ENCODE results near the gene GCSH.
A peak's percentile ranks its signal among the peaks of the same experiment; 100 is the strongest.

The GCSH gene

GRCh38 chr16:81099958-81100357 is 3.8 kb upstream of the GCSH start:
- DNase-seq = no peak

- no peak for DNase-seq
Observed at GRCh38 chr16:81097230-81097629, 1.0 kb upstream of the GCSH start.

- no peak for DNase-seq
Observed at GRCh38 chr16:81096715-81097208, 567 bp upstream of the GCSH start.

GRCh38 chr16:81095653-81095952 is 592 bp downstream of the GCSH start:
- no peak for DNase-seq

GRCh38 chr16:81094771-81095251 is 1.4 kb downstream of the GCSH start:
- no peak for DNase-seq

- DNase-seq = no peak
Observed at GRCh38 chr16:81088836-81089235, 7.4 kb downstream of the GCSH start.

- DNase-seq = no peak
Observed at GRCh38 chr16:81081014-81081413, 15.2 kb downstream of the GCSH start.

- DNase-seq = no peak
Observed at GRCh38 chr16:81080233-81080632, 16.0 kb downstream of the GCSH start.

- DNase-seq = peak; percentile 98
Observed at GRCh38 chr16:81077076-81077940, 18.9 kb downstream of the GCSH start, which contains the start of gene C16orf46. C16orf46 (minus strand) TSS chr16:81077238; CDS start chr16:81063955, 13,283 bp downstream.

- peak; percentile 93 for DNase-seq
Observed at GRCh38 chr16:81076566-81077075, 19.6 kb downstream of the GCSH start.

GRCh38 chr16:81073560-81074330 is 22.4 kb downstream of the GCSH start:
- no peak for DNase-seq

- DNase-seq = no peak
Observed at GRCh38 chr16:81071805-81072204, 24.4 kb downstream of the GCSH start.

GRCh38 chr16:81070979-81071378 is 25.2 kb downstream of the GCSH start:
- no peak for DNase-seq

- no peak for DNase-seq
Observed at GRCh38 chr16:81069063-81069462, 27.1 kb downstream of the GCSH start.

GRCh38 chr16:81067166-81067565 is 29.0 kb downstream of the GCSH start:
- no peak for DNase-seq

- DNase-seq = no peak
Observed at GRCh38 chr16:81066681-81067080, 29.5 kb downstream of the GCSH start.

- DNase-seq = no peak
Observed at GRCh38 chr16:81061871-81062608, 34.2 kb downstream of the GCSH start.

GRCh38 chr16:81061307-81061640 is 34.9 kb downstream of the GCSH start:
- no peak for DNase-seq

GRCh38 chr16:81060576-81061306 is 35.5 kb downstream of the GCSH start:
- DNase-seq = no peak

GRCh38 chr16:81053761-81054160 is 42.4 kb downstream of the GCSH start:
- no peak for DNase-seq

GRCh38 chr16:81042821-81043220 is 53.4 kb downstream of the GCSH start:
- no peak for DNase-seq

- no peak for DNase-seq
Observed at GRCh38 chr16:81041696-81042095, 54.5 kb downstream of the GCSH start.
